HepG2 (cell line): Measurements from ENCODE around the gene PID1. TPM values are rescaled to one million over a fixed set of nuclear protein-coding genes. Genes with fewer than 3 reads are reported as not detected.

ENCODE experiments used
- ATAC-seq: fragments of 200-7000 bp; cut with Tn5 transposase; 3 replicates; pipeline ENCODE4 v1.9.1; 2020; ENCODE audit warnings: mild to moderate bottlenecking, moderate library complexity
- BruUV-seq: library from RNA; stranded (reverse); fragments of 400-500 nt; replicated peaks from 2 replicates; lab custom pipeline; 2021; lab: Mats Ljungman, UMichigan
- CTCF ChIA-PET: fragments of 300-600 bp; formaldehyde crosslinking; extraction: SDS; loops from one replicate; lab custom pipeline; 2021; ENCODE audit warnings: low total read pairs, inconsistent platforms, low intra/inter-chr PET ratio; lab: Yijun Ruan, JAX
- POLR2A ChIA-PET: fragments of 350-600 bp; sonication (Branson Sonifier 250); formaldehyde crosslinking; loops from one replicate; lab custom pipeline; 2020; ENCODE audit warnings: antibody characterized with exemption, inconsistent platforms; lab: Yijun Ruan, JAX
- DNase-seq: peaks from one replicate; pipeline ENCODE4 v3.0.0-alpha.2; 2015; ENCODE audit warnings: low spot score
- FAIRE-seq: peaks from 3 replicates; lab custom pipeline; 2011; peaks lifted over from hg19 to GRCh38; lab: Jason Lieb, UNC
- H2AFZ ChIP-seq: one replicate; pipeline ENCODE4 v1.6.1; 2011; ENCODE audit warnings: low read length, inconsistent platforms
- H3K27ac ChIP-seq: fragments of 300-600 bp; 3 replicates; pipeline ENCODE4 v1.8.0; 2011; ENCODE audit warnings: mixed run types, mild to moderate bottlenecking, mixed read lengths, low read length, inconsistent platforms; ENCODE audit not compliant: insufficient read depth; ENCODE audit errors: extremely low read length
- H3K27me3 ChIP-seq, 2 experiments: fragments of 200-600 bp in 1 of 2; 2 replicates in 1 of 2; 3 replicates in 1 of 2; pipeline versions ENCODE4 v1.6.0 to v1.8.0; 2011; ENCODE audit warnings: low read length in 2 of 2, mild to moderate bottlenecking in 2 of 2, moderate library complexity in 2 of 2, inconsistent platforms in 1 of 2; ENCODE audit not compliant: insufficient read depth in 2 of 2, control insufficient read depth in 1 of 2
- H3K36me3 ChIP-seq, 2 experiments: fragments of 200-600 bp in 1 of 2; replicated peaks in 1 of 2; 2 replicates in 1 of 2; 3 replicates in 1 of 2; pipeline versions ENCODE4 v1.5.1 to v1.8.0; 2011; ENCODE audit warnings: low read length in 2 of 2, inconsistent platforms in 1 of 2; ENCODE audit not compliant: insufficient read depth in 2 of 2, control insufficient read depth in 1 of 2
- H3K4me1 ChIP-seq: 2 replicates; pipeline ENCODE4 v1.5.1; 2012; ENCODE audit warnings: low read length, inconsistent platforms; ENCODE audit not compliant: insufficient read depth
- H3K4me2 ChIP-seq: 2 replicates; pipeline ENCODE4 v1.6.0; 2011; ENCODE audit warnings: low read depth, low read length, inconsistent platforms
- H3K4me3 ChIP-seq, 3 experiments: fragments of 200-600 bp in 1 of 3; sonication (generic), shearing (Covaris generic) in 1 of 3; replicated peaks in 1 of 3; 2 replicates each; pipeline ENCODE4 v1.5.1; 2011 to 2016; ENCODE audit warnings: low read length in 3 of 3, inconsistent platforms in 2 of 3, low read depth in 2 of 3, mild to moderate bottlenecking in 2 of 3, control low read depth in 1 of 3, mixed read lengths in 1 of 3; ENCODE audit not compliant: insufficient read depth in 1 of 3
- H3K79me2 ChIP-seq: one replicate; pipeline ENCODE4 v1.6.1; 2011; ENCODE audit warnings: low read length, inconsistent platforms; ENCODE audit not compliant: insufficient read depth
- H3K9ac ChIP-seq: 2 replicates; pipeline ENCODE4 v1.6.0; 2011; ENCODE audit warnings: mild to moderate bottlenecking, low read depth, low read length, inconsistent platforms; ENCODE audit not compliant: insufficient read depth
- H3K9me3 ChIP-seq: 2 replicates; pipeline ENCODE4 v1.5.1; 2012; ENCODE audit warnings: mild to moderate bottlenecking, low read length
- H4K20me1 ChIP-seq: 2 replicates; pipeline ENCODE4 v1.6.0; 2011; ENCODE audit warnings: inconsistent platforms, mild to moderate bottlenecking, low read length, moderate library complexity; ENCODE audit not compliant: insufficient read depth
- ADNP ChIP-seq: sonication (generic); formaldehyde crosslinking; IDR thresholded peaks from 2 replicates; pipeline ENCODE4 v1.4.0; 2020; ENCODE audit warnings: missing genetic modification reagents
- BATF2 ChIP-seq: sonication (generic); formaldehyde crosslinking; IDR thresholded peaks from 2 replicates; pipeline ENCODE4 v1.8.0; 2022; ENCODE audit warnings: mild to moderate bottlenecking, missing genetic modification reagents, moderate library complexity
- MAZ ChIP-seq, 2 experiments: sonication (generic) in 1 of 2; formaldehyde crosslinking in 1 of 2; IDR thresholded peaks; 2 replicates each; pipeline versions ENCODE4 v1.5.0 to v1.6.1; 2012 to 2020; ENCODE audit warnings: low read depth in 2 of 2, mild to moderate bottlenecking in 2 of 2, borderline replicate concordance in 1 of 2, improper control_type of control experiment in 1 of 2, low read length in 1 of 2, missing genetic modification reagents in 1 of 2, moderate library complexity in 1 of 2
- MEF2D ChIP-seq: sonication (generic); formaldehyde crosslinking; IDR thresholded peaks from 2 replicates; pipeline ENCODE4 v1.5.1; 2020; ENCODE audit warnings: mild to moderate bottlenecking, missing genetic modification reagents
- NFAT5 ChIP-seq: sonication (generic); formaldehyde crosslinking; IDR thresholded peaks from 2 replicates; pipeline ENCODE4 v1.4.0; 2020; ENCODE audit warnings: missing genetic modification reagents
- PBX3 ChIP-seq: sonication (generic); formaldehyde crosslinking; IDR thresholded peaks from 2 replicates; pipeline ENCODE4 v1.8.1; 2023; ENCODE audit warnings: missing genetic modification reagents, inconsistent platforms, borderline replicate concordance
- PRDM10 ChIP-seq: sonication (generic); formaldehyde crosslinking; IDR thresholded peaks from 2 replicates; pipeline ENCODE4 v1.4.0; 2020; ENCODE audit warnings: low read depth, missing genetic modification reagents
- RFX3 ChIP-seq: IDR thresholded peaks from 2 replicates; pipeline ENCODE4 v1.6.1; 2016; ENCODE audit warnings: missing biosample characterization, missing genetic modification reagents
- ZNF230 ChIP-seq: sonication (generic); formaldehyde crosslinking; IDR thresholded peaks from 2 replicates; pipeline ENCODE4 v1.4.0; 2020; ENCODE audit warnings: mild to moderate bottlenecking, missing genetic modification reagents
- ZNF232 ChIP-seq: sonication (generic); formaldehyde crosslinking; IDR thresholded peaks from 2 replicates; pipeline ENCODE4 v1.4.0; 2020; ENCODE audit warnings: missing genetic modification reagents, borderline replicate concordance
- ZNF430 ChIP-seq: sonication (generic); formaldehyde crosslinking; IDR thresholded peaks from 2 replicates; pipeline ENCODE4 v1.9.0; 2021; ENCODE audit warnings: mild to moderate bottlenecking, missing genetic modification reagents
- ZNF670 ChIP-seq: sonication (generic); formaldehyde crosslinking; IDR thresholded peaks from 2 replicates; pipeline ENCODE4 v1.8.0; 2022; ENCODE audit warnings: mild to moderate bottlenecking, missing genetic modification reagents, borderline replicate concordance
- ZNF790 ChIP-seq: sonication (generic); formaldehyde crosslinking; IDR thresholded peaks from 2 replicates; pipeline ENCODE4 v1.8.0; 2022; ENCODE audit warnings: missing genetic modification reagents, mild to moderate bottlenecking, borderline replicate concordance
- WGBS: methylation state at CpG from one replicate; pipeline ENCODE4 v1.1.6; 2017; ENCODE audit warnings: low lambda C conversion rate; 5-methylcytosine and 5-hydroxymethylcytosine counted together
- in situ Hi-C: cut with HindIII; loops from 2 replicates; pipeline ENCODE4 v1.10.0; 2017; ENCODE audit warnings: low pct_unique_long_range_greater_than_20kb; ENCODE audit not compliant: extremely low pct_ligation_motif_present
- intact Hi-C: fragments of 100-400 bp; cut with micrococcal nuclease; formaldehyde crosslinking; loops from one replicate; pipeline ENCODE4 v1.10.0; 2022; ENCODE audit not compliant: unreplicated experiment
- polyA plus RNA-seq, 8 experiments: library from polyadenylated mRNA; depleted of rRNA in 3 of 8; stranded (reverse) in 7 of 8; unstranded in 1 of 8; fragments of >200 nt; fragmentation: Illumina TruSeq in 4 of 8; extraction: Trizol in 4 of 8; gene quantifications; 2 replicates each; pipeline versions ENCODE4 v1.2.1 to v1.2.3, GENCODE V29; 2011 to 2016; ENCODE audit warnings: low read depth in 4 of 8, missing spikeins in 1 of 8, mixed read lengths in 1 of 8; ENCODE audit not compliant: insufficient read depth in 1 of 8
- total RNA-seq, 5 experiments: library from RNA; depleted of rRNA; stranded (reverse); fragments of >200 nt; fragmentation: Illumina TruSeq; extraction: Trizol; gene quantifications; 2 replicates each; pipeline ENCODE4 v1.2.3, GENCODE V29; 2016; ENCODE audit warnings: low read depth in 1 of 5

PID1 gene
- total and polyA plus RNA-seq, 2 of the 13 experiments (the other 11 are each of a cell fraction or from before 2014, with no cell fraction given), result 0.15 to 0.18 TPM

GRCh38 chr2:229261599-229261998, 9.5 kb downstream of the PID1 start (continued):
- TF ChIP-seq PBX3 (CRISPR knock-in tag) (no peak), ZNF232 (CRISPR knock-in tag) (no peak), MEF2D (no peak), MAZ (IDR thresholded peaks at IDR 0.05; ENCODE audit: borderline replicate concordance, low read depth, low read length) (no peak), MAZ (CRISPR knock-in tag; IDR thresholded peaks at IDR 0.05; ENCODE audit: low read depth) (no peak), ZNF670 (no peak), ZNF430 (CRISPR knock-in tag) (no peak), PRDM10 (CRISPR knock-in tag) (no peak), ADNP (no peak)

GRCh38 chr2:229261076-229261475, 10.0 kb downstream of the PID1 start:
- H3K4me2 ChIP-seq, result no peak overlapping the region
- H3K79me2 ChIP-seq, result no peaks in the 10 kb centered on the region
- H3K9ac ChIP-seq, result no peak overlapping the region
- ATAC-seq (no peak), DNase-seq (no peak), FAIRE-seq (no peak)
- ChIA-PET CTCF (no interaction called here), POLR2A (no interaction called here)
- H3K36me3 ChIP-seq, result no peaks in the 10 kb centered on the region
- 39% methylated on average over 3 of the region's 3 CpGs for WGBS
- H3K9me3 ChIP-seq, result peaks cover 89% of the 10 kb centered on the region
- H4K20me1 ChIP-seq, result no peaks in the 10 kb centered on the region
- in situ Hi-C loops, result no loop called here
- intact Hi-C loops, result no loop called here
- H2AFZ ChIP-seq, result no peak overlapping the region
- no TSS peak for BruUV-seq
- H3K27ac ChIP-seq, result no peak overlapping the region
- H3K27me3 ChIP-seq, result no peaks in the 10 kb centered on the region
- no peak overlapping the region for H3K4me3 ChIP-seq
- H3K4me1 ChIP-seq, result no peaks in the 10 kb centered on the region
- no peak for TF ChIP-seq RFX3 (CRISPR knock-in tag)
- no peak for TF ChIP-seq NFAT5 (CRISPR knock-in tag)
- TF ChIP-seq BATF2 (CRISPR knock-in tag), result no peak
- no peak for TF ChIP-seq ZNF230 (CRISPR knock-in tag)
- no peak for TF ChIP-seq ADNP
- no peak for TF ChIP-seq ZNF790 (CRISPR knock-in tag)
